Stimulated activated effector memory CD8-positive, alpha-beta T cell treated with anti-CD3 and anti-CD28 coated beads, Interleukin-12 subunit alpha, Interleukin-12 subunit beta, amount 100 ng/mL, for 72 hours (primary cell): ENCODE results near the gene AMPD3.

Source experiments
- ATAC-seq: fragments of 150-1000 bp; cut with Tn5 transposase; 2 replicates; pipeline ENCODE4 v1.10.0; 2021
- DNase-seq, 2 donors: peaks; one replicate each; pipeline ENCODE4 v3.0.0; 2021 to 2022; ENCODE audit warnings: low spot score in 2 of 2
- H3K27ac Mint-ChIP-seq: one replicate; pipeline ENCODE4 v1.8.0; 2022; ENCODE audit warnings: mild to moderate bottlenecking, mixed read lengths
- H3K36me3 Mint-ChIP-seq: one replicate; pipeline ENCODE4 v1.8.0; 2022; ENCODE audit warnings: mild to moderate bottlenecking, mixed read lengths
- H3K4me1 Mint-ChIP-seq: one replicate; pipeline ENCODE4 v1.8.0; 2022; ENCODE audit warnings: mixed read lengths
- H3K4me3 Mint-ChIP-seq: one replicate; pipeline ENCODE4 v1.8.0; 2022; ENCODE audit warnings: mild to moderate bottlenecking, mixed read lengths
- H3K9me3 Mint-ChIP-seq: one replicate; pipeline ENCODE4 v1.8.0; 2022; ENCODE audit warnings: mixed read lengths

Gene AMPD3

DNA sequence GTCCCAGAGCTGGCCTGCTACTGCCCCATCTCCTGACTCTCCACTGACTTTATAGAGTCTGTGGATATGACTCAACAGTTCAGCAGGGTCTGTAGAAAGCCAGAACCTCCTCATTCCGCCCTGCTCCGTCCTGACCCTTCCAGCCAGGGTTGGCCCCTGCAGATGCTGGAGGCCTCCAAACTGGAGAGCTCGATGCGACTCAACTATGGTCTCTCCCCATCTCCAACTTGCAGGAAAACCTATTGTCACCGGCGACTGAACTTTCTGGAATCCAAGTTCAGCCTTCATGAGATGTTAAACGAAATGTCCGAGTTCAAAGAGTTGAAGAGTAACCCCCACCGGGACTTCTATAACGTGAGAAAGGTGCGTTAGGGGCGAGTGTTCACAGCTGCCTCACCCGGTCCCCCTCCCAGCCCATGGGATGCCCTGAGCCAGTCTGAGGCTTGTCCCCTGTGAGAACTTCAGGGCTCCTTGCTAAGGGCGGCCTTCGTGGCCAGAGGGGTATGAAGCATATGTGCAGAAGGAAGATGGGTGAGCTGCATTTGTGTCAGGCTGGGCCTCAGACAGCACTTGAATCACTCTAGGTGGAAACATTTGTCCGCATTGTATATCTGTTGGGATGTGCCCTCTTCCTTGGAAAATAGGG, 32.1 kb downstream of the AMPD3 start:
- Mint-ChIP-seq H3K9me3 (no peaks in the 10 kb centered on the region), H3K27ac (peak overlapping the region; percentile 74), H3K36me3 (peaks cover 67% of the 10 kb centered on the region), H3K4me3 (no peak overlapping the region), H3K4me1 (peaks cover 27% of the 10 kb centered on the region)
- no peak for DNase-seq
- ATAC-seq = no peak

DNA sequence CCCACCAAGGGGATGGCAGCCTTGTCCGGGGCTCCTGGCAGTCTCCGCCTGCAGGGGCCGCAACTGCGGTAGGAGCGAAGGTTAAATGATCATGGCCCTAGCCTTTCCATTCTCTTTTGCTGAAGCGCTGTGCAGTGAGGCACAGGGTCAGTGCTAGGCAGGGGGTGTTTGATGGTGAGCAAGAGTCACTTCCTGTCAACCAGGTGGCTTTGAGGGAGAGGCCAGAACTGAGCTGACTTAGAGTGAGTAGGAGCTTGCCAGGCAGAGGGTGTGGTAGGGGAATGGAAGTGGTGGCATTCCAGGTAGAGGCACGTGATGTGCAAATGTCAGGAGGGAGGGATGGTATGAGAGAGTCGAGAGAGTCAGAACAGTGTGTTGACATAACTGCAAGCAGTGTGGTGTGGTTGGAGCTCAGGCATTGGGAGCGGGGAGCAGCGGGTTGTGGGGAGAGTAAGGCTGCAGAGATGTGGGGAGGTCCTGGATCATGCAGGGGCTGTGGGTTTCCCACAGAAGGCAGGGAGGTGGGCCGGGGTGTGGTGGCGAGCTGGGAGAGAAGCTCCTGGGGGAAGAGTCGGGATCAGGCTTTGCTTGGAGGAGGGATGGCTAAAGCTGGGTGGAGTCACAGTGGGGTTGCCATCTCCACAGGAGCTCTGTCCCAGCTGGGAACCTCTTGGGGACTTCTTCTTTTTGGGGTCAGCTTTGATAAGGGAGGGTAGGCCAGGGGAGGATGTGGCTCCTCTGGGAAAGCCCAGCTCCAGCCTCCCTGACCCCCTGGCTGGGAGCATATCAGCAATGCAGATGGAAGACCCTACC, 33.3 kb downstream of the AMPD3 start:
- peak overlapping the region; percentile 1 for H3K4me3 Mint-ChIP-seq
- peak overlapping the region; percentile 74 for H3K27ac Mint-ChIP-seq
- DNase-seq (no peak), ATAC-seq (peak; percentile 57)
- no peaks in the 10 kb centered on the region for H3K9me3 Mint-ChIP-seq
- peaks cover 69% of the 10 kb centered on the region for H3K36me3 Mint-ChIP-seq
- H3K4me1 Mint-ChIP-seq = peaks cover 27% of the 10 kb centered on the region

- Mint-ChIP-seq H3K27ac (peak overlapping the region; percentile 74), H3K4me1 (peaks cover 27% of the 10 kb centered on the region), H3K4me3 (no peak overlapping the region), H3K36me3 (peaks cover 68% of the 10 kb centered on the region), H3K9me3 (no peaks in the 10 kb centered on the region)
- ATAC-seq = peak; percentile 31
- no peak for DNase-seq
Measured at GRCh38 chr11:10488934-10489691, 34.0 kb downstream of the AMPD3 start.

DNA sequence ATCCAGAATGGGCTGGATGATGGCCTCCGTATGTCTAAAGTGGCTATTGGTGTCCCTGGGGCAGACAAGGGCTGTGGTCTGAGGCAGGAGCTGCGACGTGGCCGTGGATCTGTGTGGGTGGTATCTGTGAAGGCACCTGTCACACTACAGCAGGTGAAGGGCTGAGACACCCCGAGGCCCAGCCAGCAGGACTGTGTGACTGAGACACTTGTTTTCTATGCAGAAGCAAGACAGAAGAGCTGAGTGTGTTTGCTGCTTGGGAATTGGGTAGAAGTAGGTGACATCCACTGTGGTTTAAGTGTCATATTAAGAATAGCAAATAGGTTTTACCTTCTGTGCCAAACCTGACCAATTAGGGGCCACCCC, 35.0 kb downstream of the AMPD3 start:
- no peak for DNase-seq
- Mint-ChIP-seq H3K9me3 (no peaks in the 10 kb centered on the region), H3K27ac (peak overlapping the region; percentile 74), H3K4me1 (peaks cover 27% of the 10 kb centered on the region), H3K36me3 (peaks cover 70% of the 10 kb centered on the region), H3K4me3 (no peak overlapping the region)
- peak; percentile 69 for ATAC-seq

DNA sequence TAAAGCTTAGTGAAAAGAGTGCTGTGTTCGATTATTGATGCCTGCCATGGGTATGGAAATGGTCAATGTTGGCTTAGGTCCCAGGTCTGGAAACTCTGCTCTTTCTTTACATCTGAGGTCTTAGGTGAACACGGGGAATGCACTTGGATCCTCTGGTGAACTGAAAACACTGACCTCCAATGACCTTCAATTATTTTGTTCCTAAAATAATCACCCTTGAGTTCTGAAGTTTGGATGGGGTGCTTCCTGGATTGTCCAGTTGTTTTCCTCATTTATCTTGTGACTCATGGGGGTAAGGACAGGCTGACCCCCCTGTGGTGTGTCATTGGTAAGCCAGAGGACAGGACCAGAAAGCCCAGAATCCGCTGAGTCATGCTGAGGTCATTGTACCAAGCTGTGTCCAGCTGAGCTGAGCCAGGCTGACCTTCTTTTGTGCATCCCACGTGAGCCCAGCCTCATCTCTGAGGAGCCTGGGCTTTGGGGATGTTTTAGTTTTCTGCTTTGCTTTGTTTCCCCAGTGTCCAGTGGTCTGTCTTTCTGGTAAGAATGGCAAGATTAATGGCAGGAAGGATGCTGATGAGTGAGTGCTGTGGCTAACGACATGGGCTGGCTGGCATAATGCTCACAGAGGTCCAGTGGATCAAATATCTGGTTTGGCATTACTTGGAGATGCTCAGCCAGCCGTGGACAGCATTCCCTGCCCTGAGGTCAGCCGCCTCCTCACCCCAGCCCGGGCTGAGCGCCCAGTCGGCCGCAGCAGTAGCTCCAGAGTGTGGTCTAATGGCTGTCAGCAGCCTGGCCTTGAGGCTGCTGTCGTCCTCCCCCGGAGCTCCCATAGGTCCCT, 35.6 kb downstream of the AMPD3 start:
- ATAC-seq = no peak
- DNase-seq = no peak
- H3K4me3 Mint-ChIP-seq = no peak overlapping the region
- peaks cover 71% of the 10 kb centered on the region for H3K36me3 Mint-ChIP-seq
- H3K27ac Mint-ChIP-seq = peak overlapping the region; percentile 74
- H3K9me3 Mint-ChIP-seq = no peaks in the 10 kb centered on the region
- H3K4me1 Mint-ChIP-seq = peaks cover 27% of the 10 kb centered on the region

- Mint-ChIP-seq H3K27ac (peak overlapping the region; percentile 32), H3K9me3 (no peaks in the 10 kb centered on the region), H3K4me1 (peaks cover 21% of the 10 kb centered on the region), H3K36me3 (peaks cover 81% of the 10 kb centered on the region), H3K4me3 (no peak overlapping the region)
- ATAC-seq (no peak), DNase-seq (no peak)
Measured at GRCh38 chr11:10492084-10492483, 37.0 kb downstream of the AMPD3 start.

- Mint-ChIP-seq H3K4me3 (no peak overlapping the region), H3K9me3 (no peaks in the 10 kb centered on the region), H3K36me3 (peaks cover 84% of the 10 kb centered on the region), H3K27ac (peak overlapping the region; percentile 18), H3K4me1 (peaks cover 16% of the 10 kb centered on the region)
- DNase-seq (no peak), ATAC-seq (no peak)
Measured at GRCh38 chr11:10493041-10493663, 38.1 kb downstream of the AMPD3 start.

DNA sequence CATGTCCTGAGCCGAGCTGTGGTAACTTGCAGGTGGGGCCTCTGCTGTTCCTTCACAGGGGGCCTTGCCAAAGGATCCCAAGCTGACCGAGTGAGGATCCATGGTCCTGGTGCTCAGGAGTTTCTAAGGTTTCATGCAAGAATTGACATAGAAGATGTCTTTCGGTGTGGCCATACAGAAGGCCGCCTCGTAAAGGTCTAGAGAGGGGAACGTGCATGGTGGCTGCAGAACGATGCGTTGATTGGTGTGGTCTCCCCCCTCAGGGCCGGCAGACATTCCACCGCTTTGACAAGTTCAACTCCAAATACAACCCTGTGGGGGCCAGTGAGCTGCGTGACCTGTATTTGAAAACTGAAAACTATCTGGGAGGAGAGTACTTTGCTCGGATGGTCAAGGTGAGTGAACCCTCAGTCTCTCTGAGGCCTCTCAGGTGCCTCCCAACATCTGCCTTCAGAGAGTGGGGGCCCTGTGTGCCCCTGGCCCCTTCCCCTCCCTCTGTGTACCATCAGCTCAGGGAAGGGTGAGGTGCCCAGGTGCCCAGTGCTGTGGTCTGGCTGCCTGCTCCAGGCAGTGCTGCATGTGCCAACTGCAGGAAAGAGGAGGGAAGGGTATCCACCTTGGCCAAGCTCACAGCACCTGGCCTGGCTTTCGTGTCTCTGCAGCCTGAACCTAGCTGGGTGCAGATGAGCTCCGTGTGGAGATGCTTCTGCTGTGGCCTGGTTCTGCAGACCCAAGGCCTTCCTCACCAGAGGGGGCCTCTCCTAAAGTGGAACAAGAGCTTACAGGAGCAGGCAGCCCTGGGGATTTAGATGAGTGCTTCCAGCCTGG, 39.8 kb downstream of the AMPD3 start:
- no peak overlapping the region for H3K4me3 Mint-ChIP-seq
- H3K36me3 Mint-ChIP-seq = peaks cover 85% of the 10 kb centered on the region
- DNase-seq (no peak), ATAC-seq (no peak)
- H3K27ac Mint-ChIP-seq = peak overlapping the region; percentile 2
- H3K9me3 Mint-ChIP-seq = no peaks in the 10 kb centered on the region
- peaks cover 5% of the 10 kb centered on the region for H3K4me1 Mint-ChIP-seq

- DNase-seq (no peak), ATAC-seq (no peak)
- Mint-ChIP-seq H3K27ac (no peak overlapping the region), H3K36me3 (peaks cover 85% of the 10 kb centered on the region), H3K4me3 (no peak overlapping the region), H3K9me3 (no peaks in the 10 kb centered on the region), H3K4me1 (no peaks in the 10 kb centered on the region)
Measured at GRCh38 chr11:10495464-10495786, 40.4 kb downstream of the AMPD3 start.

DNA sequence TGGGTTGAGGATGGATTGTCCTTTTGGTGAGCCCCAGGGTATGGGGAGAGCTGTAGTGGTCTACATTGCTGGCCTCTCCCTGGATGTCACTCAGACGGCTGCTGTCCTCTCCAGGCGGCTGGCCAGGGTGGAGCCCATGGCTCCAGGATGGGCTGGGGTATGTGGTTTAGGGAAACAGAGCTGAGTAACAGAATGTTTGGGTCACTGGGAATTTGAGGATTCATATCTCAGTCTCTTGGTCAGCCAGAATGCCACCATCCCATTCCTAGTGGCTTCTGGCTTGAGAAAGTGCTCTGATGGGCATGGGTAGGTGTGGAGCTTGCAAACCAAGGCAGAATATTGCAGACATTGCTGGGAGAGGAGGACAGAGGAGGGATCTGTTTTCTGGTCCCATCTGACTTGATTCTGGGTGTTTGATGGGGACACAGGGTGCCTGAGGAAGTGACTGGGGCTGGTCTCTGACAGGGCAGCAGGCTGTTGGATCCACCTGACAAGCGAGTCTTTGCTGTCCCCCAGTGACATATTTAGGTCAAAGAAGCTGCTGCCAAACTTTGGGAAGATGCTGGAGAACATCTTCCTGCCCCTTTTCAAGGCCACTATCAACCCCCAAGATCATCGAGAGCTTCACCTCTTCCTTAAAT, 41.4 kb downstream of the AMPD3 start:
- Mint-ChIP-seq H3K4me1 (no peaks in the 10 kb centered on the region), H3K36me3 (peaks cover 87% of the 10 kb centered on the region), H3K4me3 (no peak overlapping the region), H3K27ac (peak overlapping the region; percentile 69), H3K9me3 (no peaks in the 10 kb centered on the region)
- no peak for ATAC-seq
- DNase-seq = no peak

DNA sequence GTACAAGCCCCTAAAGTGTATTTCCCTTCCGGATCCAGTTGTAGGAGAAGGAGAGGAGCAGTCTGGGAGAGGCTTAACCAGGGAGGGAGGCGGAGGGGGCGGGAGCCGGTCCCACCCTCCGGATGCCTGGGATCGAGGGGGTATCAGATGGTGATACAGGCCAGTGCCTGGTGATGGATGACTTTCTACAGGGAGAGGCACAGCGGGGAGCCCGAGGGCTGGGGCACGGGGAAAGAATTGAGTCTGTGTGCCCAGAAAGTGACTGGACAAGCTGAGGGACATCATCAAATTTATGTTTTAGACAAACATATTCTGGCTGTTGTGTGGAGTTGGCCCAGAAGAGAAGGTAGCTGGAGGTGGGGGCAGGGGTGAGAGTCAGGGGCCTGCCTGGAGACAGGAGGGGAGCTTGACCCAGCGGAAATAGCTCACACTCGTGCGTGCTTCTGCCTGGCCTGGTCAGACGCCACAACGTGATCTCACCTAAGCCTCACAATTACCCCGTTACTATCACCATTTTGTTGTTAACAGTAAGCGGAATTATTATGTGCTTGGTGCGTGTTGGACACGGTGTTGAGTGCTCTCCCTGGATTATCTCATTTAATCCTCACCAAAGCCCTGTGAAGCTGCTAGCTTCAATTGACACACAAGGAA, 42.4 kb downstream of the AMPD3 start:
- no peak overlapping the region for H3K4me3 Mint-ChIP-seq
- no peak overlapping the region for H3K27ac Mint-ChIP-seq
- no peaks in the 10 kb centered on the region for H3K4me1 Mint-ChIP-seq
- ATAC-seq (no peak), DNase-seq (peak in 1 of 2 donors; percentile 37)
- no peaks in the 10 kb centered on the region for H3K9me3 Mint-ChIP-seq
- peaks cover 89% of the 10 kb centered on the region for H3K36me3 Mint-ChIP-seq

GRCh38 chr11:10498022-10498400, 42.9 kb downstream of the AMPD3 start:
- Mint-ChIP-seq H3K36me3 (peaks cover 89% of the 10 kb centered on the region), H3K9me3 (no peaks in the 10 kb centered on the region), H3K27ac (no peak overlapping the region), H3K4me1 (no peaks in the 10 kb centered on the region), H3K4me3 (no peak overlapping the region)
- DNase-seq = no peak
- no peak for ATAC-seq

DNA sequence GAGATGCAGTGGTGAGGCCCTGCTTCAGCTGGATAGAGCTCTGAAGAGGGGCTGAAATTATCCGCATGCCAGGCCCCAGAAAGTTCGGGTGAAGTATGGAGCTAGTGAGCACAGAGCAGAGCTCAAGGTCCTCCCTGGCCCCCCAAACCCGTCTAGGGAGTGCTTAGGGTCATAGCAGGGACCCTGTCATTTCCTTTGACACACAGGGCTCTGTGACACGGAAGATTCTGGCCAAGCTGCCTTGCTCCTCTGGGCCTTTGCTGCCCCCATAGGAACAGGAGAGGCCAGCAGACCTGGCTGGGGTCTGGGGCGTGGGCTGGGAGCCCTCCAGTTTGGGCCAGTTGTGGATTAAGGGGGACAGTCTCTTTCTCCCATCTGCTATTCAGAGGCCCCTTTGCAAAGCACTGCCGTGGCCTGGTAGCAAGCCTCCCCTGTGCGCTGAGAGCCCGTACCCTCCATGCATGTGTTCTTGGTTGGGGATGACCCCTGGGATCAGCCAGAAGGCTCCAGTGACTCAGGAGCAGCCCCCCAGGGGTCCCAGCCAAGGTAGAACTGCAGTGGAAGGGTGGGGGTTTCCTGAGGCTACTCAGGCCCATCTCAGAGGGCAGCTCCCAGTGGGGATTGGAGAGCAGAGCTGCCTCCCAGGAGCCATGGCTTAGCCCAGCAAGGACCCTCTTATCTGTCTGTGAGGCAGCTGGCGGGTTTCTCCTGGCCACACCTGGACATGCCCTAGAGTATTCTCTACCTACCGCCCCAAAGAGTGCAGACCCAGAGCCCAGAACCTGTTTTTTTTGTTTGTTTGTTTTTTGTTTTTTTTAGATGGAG, 43.6 kb downstream of the AMPD3 start:
- ATAC-seq = no peak
- no peaks in the 10 kb centered on the region for H3K9me3 Mint-ChIP-seq

More for the DNA sequence above, 43.6 kb downstream of the AMPD3 start:
- DNase-seq = peak in 1 of 2 donors; percentile 45
- Mint-ChIP-seq H3K4me3 (no peak overlapping the region), H3K27ac (no peak overlapping the region), H3K4me1 (no peaks in the 10 kb centered on the region), H3K36me3 (peaks cover 89% of the 10 kb centered on the region)
